ENCODE measurements around the gene IFITM10.

DNA sequence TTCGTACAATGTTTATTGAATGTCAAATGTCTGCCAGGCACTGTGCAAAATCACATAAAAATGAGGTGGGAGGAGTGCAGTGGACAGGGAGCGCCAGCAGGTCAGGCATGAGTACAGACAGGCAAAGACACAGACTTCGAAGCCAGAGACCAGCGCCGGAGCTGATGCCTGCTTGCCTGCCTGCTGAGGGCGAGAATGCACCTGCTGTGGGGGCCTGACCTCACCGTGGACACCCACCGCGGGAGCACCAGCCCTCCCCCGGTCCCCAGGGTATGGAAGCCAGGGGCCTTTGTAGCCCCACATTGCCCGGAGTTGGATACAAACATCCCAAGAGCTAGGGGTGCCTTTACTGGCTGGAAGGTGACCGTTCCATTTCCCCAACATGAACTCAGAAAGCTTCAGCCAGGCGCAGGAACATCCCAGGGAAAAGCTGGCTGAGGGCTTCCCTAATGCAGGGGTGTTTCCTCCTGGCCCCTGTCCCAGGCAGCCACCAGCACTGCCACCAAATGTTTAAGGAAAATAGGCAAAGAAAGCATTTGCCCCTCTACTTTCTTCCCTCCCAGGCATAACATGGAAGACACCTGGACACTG, 17.9 kb downstream of the IFITM10 start:
- TF ChIP-seq SUZ12 (IDR thresholded peaks at IDR 0.05) (no peak), LEF1 (IDR thresholded peaks at IDR 0.05; ENCODE audit: borderline replicate concordance) (no peak), ZNF384 (IDR thresholded peaks at IDR 0.05) (no peak), FOXK2 (IDR thresholded peaks at IDR 0.05) (no peak), FOXA1 (IDR thresholded peaks at IDR 0.05) (no peak), TARDBP (IDR thresholded peaks at IDR 0.05) (no peak), ELF4 (IDR thresholded peaks at IDR 0.05) (no peak), HDGF (IDR thresholded peaks at IDR 0.05; ENCODE audit: borderline replicate concordance) (no peak), FOXM1 (IDR thresholded peaks at IDR 0.05; ENCODE audit: borderline replicate concordance) (no peak), ARNT (IDR thresholded peaks at IDR 0.05) (no peak), SP1 (IDR thresholded peaks at IDR 0.05) (no peak), L3MBTL2 (conservative IDR thresholded peaks at IDR 0.05) (no peak)

All from HEK293T (cell line).